Right hindlimb (tissue), 1 donor: ENCODE data around the gene TBC1D4.
A peak's percentile ranks its signal among the peaks of the same experiment; 100 is the strongest.
"Not testable (repeated sequence)": the region's sequence is repeated elsewhere in the genome, so short reads cannot be mapped to it uniquely, and the experiment has no call there.

ENCODE experiments used
- DNase-seq: peaks from one replicate; pipeline ENCODE4 v3.0.0-alpha.2; 2018

TBC1D4 gene

DNA sequence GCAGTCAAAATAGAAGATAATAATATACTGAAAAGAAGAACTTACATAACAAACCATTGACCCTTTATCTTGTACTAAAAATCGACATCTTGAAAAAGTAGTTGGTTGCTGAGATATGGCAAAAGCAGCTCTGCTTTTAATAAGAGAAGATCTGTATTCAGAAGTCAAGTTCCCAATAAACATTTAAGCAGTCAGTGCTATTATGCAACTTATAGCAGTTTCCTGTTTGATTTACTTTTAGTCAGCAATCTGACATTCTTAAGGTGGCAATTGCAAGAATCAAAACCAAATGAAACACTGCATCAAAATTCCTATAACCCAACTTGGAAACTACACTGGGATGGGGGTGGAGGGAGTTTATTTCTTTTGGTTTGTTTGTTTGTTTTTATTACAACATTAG is 165.5 kb downstream of the TBC1D4 start:
- no peak for DNase-seq

- no peak for DNase-seq
Observed at GRCh38 chr13:75312884-75313520, 169.0 kb downstream of the TBC1D4 start.

- DNase-seq = no peak
Observed at GRCh38 chr13:75309981-75310580, 171.9 kb downstream of the TBC1D4 start.

- no peak for DNase-seq
Observed at GRCh38 chr13:75308222-75308621, 173.7 kb downstream of the TBC1D4 start.

DNA sequence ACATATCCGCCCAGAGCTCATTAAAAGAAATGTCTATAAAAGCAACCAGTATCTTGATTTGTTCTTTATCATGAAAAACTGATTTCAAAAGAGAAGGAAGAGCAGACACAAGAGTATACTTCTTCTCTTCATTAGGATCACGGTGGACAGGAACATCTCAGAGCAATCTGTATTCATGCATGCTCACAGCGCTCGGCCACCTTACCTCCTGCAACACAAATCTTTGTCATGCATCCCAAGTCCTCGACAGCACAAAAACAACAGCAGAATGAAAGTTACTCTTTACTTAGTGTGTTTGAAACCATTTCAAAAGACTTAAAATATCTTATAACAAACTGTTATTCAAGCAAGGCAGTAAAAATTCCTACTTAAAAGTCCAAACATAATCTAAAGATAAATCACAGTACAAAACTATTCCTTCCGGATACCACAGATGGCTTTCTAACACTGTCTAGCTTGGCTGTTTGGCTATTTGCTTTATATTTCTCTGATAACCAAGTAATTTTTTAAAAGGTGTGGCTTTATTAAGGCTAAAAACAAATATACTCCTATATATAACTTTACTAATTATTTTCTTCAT is 174.5 kb downstream of the TBC1D4 start:
- no peak for DNase-seq

GRCh38 chr13:75306967-75307366 is 175.0 kb downstream of the TBC1D4 start:
- not testable (repeated sequence) for DNase-seq

GRCh38 chr13:75305059-75305458 is 176.9 kb downstream of the TBC1D4 start:
- no peak for DNase-seq

DNA sequence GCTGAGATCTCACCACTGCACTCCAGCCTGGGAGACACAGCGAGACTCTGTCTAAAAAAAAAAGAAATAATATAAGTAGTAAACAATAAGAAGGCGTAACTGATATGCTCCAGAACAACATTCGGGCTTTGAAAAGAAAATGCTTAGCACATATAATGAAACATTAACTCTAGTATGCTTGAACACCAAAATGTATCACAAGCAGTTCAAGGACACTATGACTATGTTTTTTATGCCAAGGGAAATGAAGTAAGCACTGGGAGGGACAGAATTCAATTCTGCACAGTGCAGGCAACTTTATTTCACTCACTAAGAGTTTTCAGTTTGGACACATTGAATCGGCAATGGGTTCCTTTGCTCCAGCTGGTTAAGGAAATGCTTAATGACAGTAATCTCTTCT is 178.7 kb downstream of the TBC1D4 start:
- DNase-seq = no peak

GRCh38 chr13:75302071-75302698 is 179.8 kb downstream of the TBC1D4 start:
- no peak for DNase-seq

GRCh38 chr13:75299913-75300862 is 181.8 kb downstream of the TBC1D4 start:
- no peak for DNase-seq

DNA sequence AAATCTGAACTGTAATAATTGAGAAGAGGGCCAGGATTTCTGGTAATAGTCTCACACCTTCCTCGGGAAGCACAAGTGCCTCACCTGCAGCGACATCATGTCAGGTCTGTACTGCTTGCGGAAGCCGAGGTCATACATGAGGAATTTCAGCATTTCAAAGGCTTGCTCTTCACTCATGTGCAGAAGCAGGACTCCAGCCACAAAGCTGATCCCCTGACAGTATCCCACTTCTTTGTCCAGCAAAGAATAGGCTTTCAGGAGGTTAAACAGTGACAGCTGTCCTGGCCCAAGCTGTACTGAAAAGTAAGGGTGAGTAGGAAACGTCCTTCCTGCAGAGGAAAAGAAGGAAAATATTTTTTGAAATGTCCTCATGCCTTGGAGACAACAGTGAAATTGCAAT is 182.7 kb downstream of the TBC1D4 start:
- peak; percentile 38 for DNase-seq

DNA sequence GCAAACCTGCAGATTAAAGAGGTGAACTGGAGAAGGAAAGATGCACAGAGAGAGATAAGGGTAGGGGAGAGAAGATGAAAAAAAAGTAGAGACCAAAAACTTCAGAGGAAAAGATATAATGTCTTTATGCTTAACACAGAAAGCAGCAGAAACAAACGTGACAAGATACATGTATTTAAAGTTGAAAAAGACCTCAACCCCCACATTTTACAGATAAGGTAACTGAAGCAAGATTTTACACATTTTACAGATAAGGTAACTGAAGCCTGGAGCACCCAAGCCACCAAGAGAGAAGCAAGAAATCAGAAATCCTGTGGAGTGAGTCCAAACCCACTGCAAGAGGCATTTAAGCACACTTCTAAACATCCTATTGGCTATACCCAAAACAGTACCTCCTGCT is 185.3 kb downstream of the TBC1D4 start:
- DNase-seq = no peak

- DNase-seq = no peak
Observed at GRCh38 chr13:75295201-75295600, 186.8 kb downstream of the TBC1D4 start.

- no peak for DNase-seq
Observed at GRCh38 chr13:75294110-75294509, 187.9 kb downstream of the TBC1D4 start.

- no peak for DNase-seq
Observed at GRCh38 chr13:75285310-75285709, 196.7 kb downstream of the TBC1D4 start.

DNA sequence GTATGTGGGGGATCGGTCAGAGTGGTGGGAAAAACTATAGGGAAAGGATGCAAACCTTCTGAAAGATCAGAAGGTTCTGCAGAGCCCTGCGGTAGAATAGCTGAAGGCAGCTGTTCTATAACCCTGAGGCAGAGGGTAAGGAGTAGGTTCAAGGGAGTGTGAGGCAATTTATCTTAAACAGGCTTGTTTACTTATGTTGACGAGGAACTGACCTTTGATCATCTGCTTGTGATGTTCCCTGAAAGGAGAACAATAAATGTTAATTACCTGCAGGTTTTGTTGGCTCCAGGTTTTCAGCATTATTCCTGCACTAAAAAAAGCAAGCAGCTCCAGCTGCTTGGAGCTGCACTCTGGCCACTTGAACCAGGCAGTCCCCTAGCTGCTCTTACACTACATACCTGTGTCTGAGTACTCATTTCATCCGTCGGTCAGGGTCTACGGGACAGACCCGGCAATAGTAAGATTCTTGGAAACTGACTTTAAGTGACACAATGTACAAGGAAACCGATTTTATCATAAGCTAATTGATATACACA is 202.1 kb downstream of the TBC1D4 start:
- no peak for DNase-seq

DNA sequence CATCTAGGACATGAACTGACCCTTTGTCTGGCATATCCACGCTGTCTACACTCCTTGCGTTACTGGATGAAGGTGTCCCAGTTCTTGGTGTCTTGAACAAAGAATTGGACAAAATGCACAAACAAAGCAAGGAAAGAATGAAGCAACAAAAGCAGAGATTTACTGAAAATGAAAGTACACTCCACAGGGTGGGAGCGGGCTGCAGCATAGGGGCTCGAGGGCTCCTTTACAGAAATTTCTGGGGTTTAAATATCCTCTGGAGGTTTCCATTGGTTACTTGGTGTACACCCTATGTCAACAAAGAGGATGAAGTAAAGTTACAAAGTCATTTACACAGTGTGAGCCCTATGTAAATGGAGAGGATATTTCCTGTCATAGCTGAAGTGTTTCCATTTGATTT is 208.3 kb downstream of the TBC1D4 start:
- DNase-seq = not testable (repeated sequence)

GRCh38 chr13:75271846-75272245 is 210.1 kb downstream of the TBC1D4 start:
- DNase-seq = no peak

GRCh38 chr13:75268481-75268880 is 213.5 kb downstream of the TBC1D4 start:
- not testable (repeated sequence) for DNase-seq

- DNase-seq = no peak
Observed at GRCh38 chr13:75264611-75265010, 217.4 kb downstream of the TBC1D4 start.

DNA sequence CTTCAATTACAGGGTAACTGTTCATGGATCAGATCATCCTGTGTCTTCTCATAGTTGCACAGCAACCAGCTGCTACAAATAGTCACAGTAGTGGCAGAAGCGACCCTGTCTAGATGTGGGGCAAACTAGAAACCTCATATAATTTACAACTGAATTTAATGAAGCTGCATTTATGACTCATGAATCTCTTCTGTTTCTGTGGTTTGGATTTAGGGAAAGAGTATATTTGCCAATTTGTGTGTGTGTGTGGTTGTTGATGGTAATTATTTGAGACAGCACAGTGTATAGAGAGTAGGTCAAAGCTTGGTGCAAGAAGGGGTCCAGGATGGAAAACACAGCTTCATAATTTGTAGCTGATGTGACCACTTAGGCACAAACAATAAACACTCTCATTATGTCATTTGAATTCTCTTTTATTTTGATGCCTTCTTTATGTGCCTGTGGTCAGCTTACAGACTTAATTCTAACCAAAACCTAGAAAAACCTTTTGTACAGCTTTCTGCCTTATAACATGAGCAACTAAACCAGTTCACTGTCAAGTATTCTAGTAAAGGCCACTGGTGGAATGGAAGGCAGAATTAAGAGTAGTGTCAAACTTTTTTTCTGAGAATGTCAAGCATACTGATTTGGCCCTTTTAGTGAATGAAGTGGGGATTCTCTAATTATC is 218.1 kb downstream of the TBC1D4 start:
- no peak for DNase-seq

GRCh38 chr13:75258159-75258782 is 223.7 kb downstream of the TBC1D4 start:
- DNase-seq = no peak
